KBM-7 (cell line): ENCODE data around the gene ARID1A.
"Not testable (repeated sequence)": the region's sequence is repeated elsewhere in the genome, so short reads cannot be mapped to it uniquely, and the experiment has no call there.

Experiments
- DNase-seq: peaks from one replicate; pipeline ENCODE4 v3.0.0-alpha.2; 2015
- in situ Hi-C: fragments of 300-500 bp; cut with MboI; formaldehyde crosslinking; loops from 2 replicates; pipeline ENCODE4 v1.14.3; 2020; ENCODE audit warnings: low sequenced_read_pairs, low pct_unique_long_range_greater_than_20kb, mixed read lengths

Gene ARID1A

GRCh38 chr1:26810105-26810504 is 114.3 kb downstream of the ARID1A start:
- DNase-seq, result peak; percentile 88
- in situ Hi-C loops, result not testable (repeated sequence)

DNA sequence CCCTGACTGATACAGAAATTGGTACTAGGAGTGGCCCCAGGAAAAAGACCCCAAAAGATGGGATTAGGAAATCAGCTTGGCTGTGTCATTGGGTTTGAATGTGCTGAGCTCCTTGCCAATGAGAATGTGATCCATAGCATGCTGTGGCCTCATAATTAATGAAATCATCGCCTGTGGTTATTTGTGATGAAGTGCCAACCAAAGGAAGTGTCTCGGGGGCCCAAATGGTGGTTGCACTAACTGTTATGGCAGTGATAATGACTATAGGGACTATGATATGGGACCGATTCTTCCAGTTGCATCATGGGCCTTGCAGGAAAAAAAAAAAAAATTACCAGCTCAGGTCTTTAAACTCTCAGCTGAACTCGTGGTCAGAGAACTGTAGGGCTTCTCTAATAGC is 115.2 kb downstream of the ARID1A start:
- no peak for DNase-seq
- in situ Hi-C loops, result no loop called here

DNA sequence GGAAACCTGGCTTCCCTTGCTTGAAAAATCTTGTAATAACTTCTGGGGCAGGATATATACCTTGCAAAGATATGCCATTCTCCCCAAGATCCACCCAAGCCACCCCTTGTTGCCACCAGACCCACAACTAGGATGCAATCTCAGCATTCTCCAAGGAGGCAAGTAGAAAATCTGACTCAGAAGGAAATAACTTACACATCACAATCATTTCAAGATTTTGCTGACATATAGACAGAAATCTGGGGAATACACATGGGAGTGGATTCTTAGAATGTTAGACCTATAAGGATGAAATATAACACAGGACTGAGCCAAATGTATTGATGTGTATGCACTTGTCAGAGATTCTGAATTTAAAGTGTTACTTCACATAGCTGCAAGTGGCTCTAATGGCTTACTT is 115.9 kb downstream of the ARID1A start:
- DNase-seq, result no peak
- in situ Hi-C loops, result no loop called here

DNA sequence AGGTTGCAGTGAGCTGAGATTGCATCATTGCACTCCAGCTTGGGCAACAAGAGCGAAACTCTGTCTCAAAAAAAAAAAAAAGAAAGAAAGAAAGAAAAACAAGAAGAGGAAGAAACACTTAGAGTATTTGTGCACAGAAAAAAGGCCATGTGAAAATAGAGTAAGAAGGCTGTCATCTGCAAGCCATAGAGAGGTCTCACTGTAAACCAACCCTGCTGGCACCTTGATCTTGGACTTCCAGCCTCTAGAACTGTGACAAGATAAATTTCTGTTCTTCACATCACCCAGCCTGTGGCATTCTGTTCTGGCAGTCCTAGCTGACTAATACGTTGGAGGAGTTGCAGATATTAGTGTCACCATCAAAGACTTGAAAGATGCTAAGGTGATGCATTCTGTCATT is 118.6 kb downstream of the ARID1A start:
- in situ Hi-C loops, result no loop called here
- no peak for DNase-seq

- no peak for DNase-seq
- in situ Hi-C loops, result no loop called here
Observed at GRCh38 chr1:26814893-26815292, 119.1 kb downstream of the ARID1A start.

- in situ Hi-C loops, result no loop called here
- peak; percentile 77 for DNase-seq
Observed at GRCh38 chr1:26820784-26821269, 125.0 kb downstream of the ARID1A start.

- in situ Hi-C loops, result no loop called here
Observed at GRCh38 chr1:26822737-26823395, 127.1 kb downstream of the ARID1A start.

GRCh38 chr1:26824731-26825130 is 128.9 kb downstream of the ARID1A start:
- DNase-seq, result no peak
- in situ Hi-C loops, result no loop called here

More at GRCh38 chr1:26822737-26823395, 127.1 kb downstream of the ARID1A start:
- no peak for DNase-seq

DNA sequence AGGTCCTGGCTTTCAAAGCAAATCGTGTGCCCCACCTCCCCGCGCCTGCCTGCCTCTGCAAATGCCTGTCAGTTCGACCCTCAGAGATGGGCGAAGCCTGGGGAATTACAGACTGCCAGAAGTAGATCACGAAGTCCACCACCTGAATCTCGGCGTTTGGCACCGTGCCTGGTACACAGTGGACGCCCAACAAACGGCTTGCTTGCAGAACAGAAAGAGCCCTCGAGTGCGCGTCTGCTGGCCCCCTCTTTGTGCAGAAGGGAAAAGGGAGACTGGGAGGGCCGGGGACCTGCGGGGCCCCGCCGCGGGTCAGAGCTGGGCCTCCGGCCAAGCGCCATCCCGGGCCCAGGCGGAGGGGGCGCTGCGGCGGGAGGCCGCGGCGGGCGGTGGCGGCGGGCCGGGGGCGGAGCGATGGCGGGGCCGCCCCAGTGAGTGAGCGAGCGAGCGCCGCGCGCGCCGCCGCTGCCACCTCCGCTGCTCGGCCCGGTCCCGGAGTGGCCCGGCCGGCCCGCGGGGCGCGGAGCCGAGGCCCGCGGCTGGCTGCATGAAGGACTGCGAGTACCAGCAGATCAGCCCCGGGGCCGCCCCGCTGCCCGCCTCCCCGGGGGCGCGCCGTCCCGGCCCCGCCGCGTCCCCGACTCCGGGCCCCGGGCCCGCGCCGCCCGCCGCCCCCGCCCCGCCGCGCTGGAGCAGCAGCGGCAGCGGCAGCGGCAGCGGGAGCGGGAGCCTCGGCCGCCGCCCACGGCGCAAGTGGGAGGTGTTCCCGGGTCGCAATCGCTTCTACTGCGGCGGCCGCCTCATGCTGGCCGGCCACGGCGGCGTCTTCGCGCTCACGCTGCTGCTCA is 130.7 kb downstream of the ARID1A start, which contains the start of gene ZDHHC18:
Gene ZDHHC18, plus strand, starts transcription at position 428 of the 845 bp plus-strand sequence. Its CDS starts 117 bp downstream, at position 545.
- DNase-seq, result peak; percentile 47
- in situ Hi-C loops, result no loop called here

- DNase-seq, result no peak
- in situ Hi-C loops, result no loop called here
Observed at GRCh38 chr1:26827106-26827604, 131.3 kb downstream of the ARID1A start.

DNA sequence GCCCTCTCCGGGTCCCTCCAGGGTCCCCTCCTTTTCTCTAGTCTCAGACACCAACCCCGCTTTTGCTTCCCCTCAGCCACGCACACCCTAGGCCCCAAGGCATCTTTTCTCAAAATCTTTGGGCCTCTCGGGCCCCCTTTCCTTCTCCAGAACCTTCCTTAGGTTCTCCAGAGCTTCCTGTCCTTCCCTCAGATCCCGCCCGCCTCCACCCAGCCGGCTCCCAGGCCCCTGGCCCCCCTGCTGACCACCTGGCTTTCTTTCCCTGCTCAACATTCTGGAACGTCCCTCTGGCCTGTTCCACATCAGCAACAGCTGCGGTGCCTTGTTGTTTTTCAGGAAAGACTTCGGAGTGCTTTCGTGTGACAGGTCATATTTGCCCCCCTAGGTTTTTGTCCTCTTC is 131.8 kb downstream of the ARID1A start:
- in situ Hi-C loops, result no loop called here
- no peak for DNase-seq

DNA sequence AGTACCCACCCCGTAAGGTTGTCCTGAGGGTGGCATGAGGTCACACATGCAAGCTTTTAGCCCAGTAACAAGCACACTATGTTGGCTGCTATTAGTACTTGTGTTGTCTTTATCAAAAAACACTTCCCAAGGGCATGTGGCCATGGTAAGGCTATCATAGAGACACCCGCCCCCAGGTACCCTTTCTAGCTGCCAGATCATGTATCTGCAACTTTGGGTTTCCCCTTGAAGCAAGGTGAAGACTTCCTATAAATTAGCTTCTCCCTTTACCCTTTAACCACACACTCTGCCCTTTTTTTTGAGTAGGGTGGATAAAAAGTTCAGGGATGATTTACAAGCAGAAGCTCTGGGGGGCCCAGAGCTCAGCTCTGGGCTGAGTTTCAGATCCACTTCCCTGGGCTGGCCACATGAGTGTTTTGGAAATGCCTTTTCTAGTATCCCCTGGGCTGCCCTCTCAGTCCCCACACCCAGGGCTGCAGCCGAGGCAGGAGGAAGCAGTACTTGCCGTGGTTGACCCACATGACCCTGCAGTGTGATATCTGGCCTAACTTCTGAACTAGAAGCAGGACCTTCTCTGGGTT is 132.7 kb downstream of the ARID1A start:
- peak; percentile 70 for DNase-seq
- in situ Hi-C loops, result no loop called here

GRCh38 chr1:26829184-26829911 is 133.5 kb downstream of the ARID1A start:
- no peak for DNase-seq
- in situ Hi-C loops, result no loop called here

- no peak for DNase-seq
- in situ Hi-C loops, result no loop called here
Observed at GRCh38 chr1:26831059-26831458, 135.2 kb downstream of the ARID1A start.
